ENCODE measurements around the gene KLK7.

The KLK7 gene

DNA sequence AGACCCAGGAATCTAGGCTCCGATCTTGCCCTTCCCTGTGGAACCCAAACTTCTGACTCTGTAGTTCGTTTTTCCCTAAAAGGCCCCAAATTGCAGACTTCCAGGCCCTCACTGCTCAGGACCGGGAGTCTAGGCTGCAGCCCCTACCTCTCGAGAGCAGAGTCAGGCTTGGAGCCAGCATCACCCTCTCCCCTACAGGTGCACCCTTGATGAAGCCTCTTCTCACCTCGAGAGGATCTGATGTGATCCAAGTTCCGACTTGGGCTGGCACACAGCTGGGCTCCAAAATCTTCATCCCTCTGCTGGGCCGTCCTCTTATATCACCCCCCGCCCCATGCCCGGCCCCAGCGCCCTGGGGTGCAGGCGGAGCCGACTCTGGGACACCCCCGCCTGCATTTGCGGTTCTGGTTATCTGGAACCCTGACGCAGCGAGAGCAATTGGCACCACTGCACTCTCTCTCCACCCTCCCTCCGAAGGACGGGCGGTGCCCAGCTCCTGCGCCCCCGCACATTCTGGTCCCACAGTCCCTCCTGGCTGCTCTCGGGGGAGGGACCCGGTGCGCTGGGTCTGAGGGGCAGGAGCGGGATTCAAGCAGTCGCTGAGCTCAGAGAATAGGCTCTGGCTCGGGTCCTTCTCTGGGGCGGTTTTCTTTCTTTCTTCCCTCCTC lies at the start of gene KLK7:
KLK7 (minus strand) TSS at position 293 of the 668 bp plus-strand sequence. CDS start 1,518 bp downstream, outside the sequence.
- DNase-seq: no peak

DNA sequence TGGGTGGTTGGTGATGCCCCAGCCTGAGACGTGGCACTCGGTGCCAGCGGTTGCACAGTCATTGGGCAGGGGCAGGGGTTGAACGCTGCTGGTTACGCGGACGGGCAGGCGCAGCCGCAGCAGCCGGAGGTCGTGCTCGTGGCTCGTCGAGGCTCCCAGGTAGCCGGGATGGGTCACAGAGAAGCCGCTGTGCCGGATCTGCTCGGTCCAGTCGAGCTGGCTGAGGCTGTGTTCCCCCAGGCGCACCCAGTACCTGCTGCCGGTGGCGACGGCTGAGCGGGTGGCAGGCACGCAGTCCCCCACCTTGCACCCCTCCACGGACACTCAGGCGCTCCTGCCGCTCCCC lies 48.1 kb upstream of the KLK7 start:
- DNase-seq: no peak

DNA sequence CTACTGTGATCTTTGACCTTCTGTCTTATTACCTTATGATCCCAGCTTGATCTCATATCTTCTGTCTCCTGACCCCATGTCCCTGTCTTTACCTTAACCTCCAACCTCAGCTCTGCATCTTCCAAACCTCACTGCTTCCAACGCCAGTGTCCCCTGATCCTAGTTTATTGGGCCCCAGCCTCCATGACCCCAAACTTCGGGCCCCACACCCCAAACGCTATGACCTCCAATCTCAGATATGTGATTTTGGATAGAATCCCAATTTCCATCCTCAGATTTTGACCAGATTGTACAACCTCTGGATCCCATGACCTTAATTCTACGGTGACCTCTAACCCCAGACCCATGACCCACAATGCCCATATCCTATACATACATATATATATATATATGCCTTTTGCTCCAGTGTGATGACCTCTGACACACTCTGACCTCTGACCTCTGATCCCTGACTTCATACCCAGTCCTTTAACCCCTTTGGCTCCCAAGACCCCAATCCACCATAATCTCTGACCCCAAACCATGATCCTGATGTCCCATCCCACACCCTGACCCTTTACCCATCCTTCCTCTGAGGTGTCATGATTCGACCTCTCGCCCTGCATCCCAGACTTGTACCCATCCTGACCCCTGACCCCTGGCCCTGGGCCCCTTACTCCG lies 47.6 kb upstream of the KLK7 start:
- no peak for DNase-seq

DNA sequence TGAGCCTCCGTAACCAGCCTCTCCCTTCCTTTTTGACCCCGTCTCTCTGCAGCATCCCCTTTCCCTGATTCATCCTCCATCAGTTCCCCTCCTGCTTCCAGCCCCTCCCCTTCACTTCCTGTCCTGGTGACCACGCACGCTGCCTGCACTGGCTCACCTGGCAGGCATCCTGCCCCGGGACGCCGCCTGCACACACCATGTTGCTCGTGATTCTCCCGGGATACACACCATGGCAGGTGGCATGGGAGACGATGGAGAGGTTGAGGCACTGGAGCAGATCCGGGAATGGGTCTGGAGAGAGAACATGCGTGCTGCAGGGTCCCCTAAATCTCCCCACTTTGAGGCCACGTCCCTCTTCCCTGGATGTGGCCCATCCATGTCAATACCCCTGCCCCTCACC lies 46.9 kb upstream of the KLK7 start:
- no peak for DNase-seq

DNA sequence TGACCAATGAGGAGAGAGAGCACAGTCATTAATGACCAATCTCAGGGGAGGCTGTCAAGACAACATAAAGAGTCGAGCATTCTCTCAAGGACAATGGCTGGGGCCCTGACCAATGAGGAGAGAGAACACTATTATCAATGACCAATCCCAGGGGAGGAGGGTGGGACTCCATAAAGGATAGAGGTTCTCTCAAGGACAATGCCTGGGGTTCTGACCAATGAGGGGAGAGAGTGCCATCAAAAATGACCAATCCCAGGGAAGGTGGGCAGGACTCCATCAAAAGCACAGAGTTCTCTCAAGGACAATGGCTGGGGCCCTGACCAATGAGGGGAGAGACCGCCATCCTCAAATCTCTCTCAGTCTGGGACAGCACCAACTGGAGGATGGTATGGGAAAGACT lies 46.0 kb upstream of the KLK7 start:
- DNase-seq: no peak

DNA sequence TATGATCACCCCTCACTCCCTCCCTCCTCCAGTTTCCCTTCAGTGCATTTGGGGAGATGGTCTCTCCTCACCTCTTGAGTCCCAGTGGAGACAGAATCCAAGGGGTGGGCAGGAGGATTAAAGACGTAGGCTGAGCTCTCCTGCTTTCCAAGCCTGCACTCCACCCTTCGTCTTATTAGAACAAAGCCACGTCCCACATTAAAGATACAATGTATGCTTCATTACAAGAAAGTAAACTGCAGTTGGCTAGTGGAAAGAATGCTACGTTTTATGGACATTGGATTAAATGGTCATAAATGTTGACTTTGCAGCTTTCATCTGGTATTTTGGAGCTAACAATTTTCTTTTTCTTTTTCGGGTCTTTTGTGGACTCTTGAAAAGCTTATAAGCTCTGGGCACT lies 44.2 kb upstream of the KLK7 start:
- DNase-seq: no peak

DNA sequence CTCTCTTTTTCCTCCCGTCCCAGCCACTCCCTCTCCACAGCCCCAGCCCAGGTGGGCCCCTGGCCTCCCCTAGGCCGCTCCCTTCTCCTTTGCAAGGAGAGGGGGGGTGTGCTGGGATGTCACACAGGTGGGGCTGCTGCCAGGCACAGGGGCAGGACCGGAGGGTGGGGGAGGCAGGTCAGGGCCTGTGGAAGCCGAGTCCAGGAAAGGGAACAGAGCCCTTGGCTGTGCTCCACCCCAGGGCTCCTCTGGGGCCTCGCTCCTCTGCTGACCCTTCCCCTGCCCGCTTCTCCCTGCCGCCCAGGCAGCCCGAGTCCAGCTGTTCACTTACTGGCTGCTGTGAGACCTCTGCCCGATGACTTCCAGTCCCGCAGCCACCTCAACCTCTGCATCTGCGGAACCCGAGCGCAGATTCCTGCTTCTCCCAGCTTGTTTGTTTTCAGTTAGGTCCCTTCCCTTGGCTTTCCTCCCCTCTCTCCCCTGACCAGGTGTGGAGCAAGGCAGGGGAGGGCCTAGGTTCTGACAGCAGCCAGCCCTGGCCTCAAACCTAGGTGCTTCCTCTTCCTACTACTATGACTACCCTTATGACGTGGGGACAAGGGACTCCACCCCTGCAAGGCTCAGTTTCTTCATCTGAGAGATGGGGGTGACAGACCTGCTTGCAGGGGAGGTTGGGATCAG lies 43.5 kb upstream of the KLK7 start:
- no peak for DNase-seq

DNA sequence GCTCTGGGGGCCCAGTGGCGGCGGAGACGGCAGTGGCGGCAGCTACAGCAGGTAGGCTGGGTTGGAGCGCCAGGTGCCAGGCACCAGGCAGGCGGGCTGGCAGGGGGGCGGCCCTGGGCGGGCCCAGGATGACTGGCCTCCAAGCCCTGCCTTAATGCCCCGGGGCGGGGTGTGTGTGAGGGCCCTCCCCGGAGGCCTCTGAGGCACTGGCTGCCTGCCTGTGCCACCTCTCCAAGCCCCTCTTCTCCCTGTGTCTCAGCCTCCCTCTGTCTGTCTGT lies 42.8 kb upstream of the KLK7 start, which contains the start of gene KLK11:
KLK11 (minus strand) TSS at position 63 of the 278 bp plus-strand sequence. CDS start 985 bp downstream, outside the sequence.
- DNase-seq: no peak

DNA sequence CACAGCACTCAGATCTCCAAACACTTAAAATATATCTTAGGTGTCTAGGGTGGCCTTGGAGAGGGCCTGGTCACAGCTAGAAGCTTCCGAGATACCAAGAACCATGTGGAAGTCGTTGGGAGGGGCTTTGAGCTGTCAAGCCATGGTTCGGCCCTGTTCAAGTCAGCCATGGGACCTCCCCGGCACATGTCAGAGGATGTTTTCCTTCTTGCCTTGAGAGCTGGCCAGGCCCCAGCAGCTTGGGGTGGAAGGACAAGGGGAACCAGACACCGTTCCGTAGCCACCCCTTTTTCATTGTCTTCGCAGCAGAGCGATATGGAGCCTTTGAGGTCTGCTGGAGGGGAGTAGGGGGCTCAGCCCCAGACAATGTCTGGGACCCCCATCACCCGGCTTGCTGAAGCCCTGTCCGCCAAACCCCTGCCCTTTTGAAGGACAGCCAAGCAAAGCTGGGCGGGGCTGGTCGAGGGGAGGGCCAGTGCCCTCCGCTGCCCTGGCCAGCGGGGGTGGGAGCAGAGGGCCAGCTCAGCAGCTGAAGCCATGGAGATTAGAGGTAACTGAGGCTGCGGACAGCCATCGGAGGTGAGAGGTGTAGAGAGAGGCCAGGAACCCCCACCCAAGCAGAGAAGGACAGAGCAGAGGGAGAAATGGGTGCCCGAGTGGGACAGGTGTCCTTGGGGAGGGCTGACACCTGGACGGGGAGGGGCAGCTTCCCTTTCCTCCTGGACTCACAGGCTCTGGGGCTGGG lies 42.3 kb upstream of the KLK7 start:
- no peak for DNase-seq

DNA sequence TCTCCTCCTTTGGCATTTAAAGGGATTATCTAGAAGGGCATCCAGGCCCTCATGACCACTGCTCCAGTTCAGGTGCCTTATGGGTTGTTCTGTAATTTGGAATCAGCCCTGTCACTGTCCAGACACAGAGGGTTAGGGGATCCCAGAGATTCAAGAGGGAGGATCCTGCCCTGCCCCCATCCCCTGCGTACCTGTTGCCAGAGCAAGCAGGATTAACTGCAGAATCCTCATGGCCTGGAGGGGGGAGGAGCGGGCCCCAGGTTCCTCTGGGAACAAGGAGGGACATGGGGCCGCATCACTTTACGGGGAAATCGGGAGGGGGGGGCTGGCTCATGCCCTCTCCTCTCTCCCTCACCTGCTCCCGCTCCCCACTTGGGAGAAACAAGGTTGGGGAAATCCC lies 41.7 kb upstream of the KLK7 start:
- no peak for DNase-seq

DNA sequence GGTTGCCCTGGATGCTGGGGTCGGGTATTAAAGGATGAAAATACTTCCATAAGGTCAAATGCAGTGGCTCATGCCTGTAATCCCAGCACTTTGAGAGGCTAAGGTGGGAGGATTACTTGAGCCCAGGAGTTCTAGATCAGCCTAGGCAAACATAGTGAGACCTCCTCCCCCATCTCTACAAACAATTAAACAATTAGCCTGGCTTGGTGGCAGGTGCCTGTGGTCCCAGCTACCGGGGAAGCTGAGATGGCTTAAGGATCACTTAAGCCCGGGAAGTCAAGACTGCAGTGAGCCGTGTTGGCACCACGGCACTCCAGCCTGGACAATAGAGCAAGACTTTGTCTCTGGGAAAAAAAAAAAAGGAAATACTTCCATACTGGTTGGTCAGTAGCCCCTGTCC lies 41.2 kb upstream of the KLK7 start:
- DNase-seq: no peak

DNA sequence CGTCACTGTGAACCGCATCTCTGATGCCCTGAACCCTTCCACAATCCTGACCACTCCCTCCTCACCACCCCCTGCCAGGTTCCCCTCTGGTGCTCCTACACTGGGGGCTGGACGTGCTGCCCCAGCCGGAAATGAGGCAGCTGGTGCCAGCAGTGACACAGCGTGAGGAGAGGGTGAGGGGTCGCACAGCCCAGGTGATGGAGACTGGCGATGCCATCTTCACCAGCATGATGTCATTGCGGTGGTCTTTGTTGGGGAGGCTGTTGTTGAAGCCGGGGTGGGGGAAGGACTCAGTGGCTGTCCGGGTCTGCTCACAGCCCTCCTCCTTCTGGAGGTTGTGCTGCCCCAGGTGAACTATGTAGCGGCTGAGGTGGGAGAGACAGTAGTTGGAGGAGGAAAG lies 40.2 kb upstream of the KLK7 start:
- no peak for DNase-seq

DNA sequence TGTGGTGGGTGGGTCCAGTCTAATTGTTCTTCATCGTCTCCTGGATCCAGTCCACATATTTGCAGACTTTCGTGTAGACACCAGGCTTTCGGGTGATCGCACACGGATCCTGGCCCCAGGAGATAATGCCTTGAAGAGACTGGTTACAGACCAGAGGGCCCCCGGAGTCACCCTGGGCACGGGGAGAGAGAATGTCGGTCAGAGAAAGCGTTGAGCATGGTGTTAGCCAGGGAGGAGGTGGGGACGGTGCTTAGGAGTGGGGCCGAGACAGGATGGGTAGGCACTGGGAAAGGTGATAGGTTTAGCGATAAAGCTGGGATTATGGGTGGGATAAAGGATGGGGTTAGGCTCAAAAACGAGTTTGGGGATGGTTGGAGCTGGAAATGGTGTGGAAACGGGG lies 38.8 kb upstream of the KLK7 start:
- DNase-seq: no peak

DNA sequence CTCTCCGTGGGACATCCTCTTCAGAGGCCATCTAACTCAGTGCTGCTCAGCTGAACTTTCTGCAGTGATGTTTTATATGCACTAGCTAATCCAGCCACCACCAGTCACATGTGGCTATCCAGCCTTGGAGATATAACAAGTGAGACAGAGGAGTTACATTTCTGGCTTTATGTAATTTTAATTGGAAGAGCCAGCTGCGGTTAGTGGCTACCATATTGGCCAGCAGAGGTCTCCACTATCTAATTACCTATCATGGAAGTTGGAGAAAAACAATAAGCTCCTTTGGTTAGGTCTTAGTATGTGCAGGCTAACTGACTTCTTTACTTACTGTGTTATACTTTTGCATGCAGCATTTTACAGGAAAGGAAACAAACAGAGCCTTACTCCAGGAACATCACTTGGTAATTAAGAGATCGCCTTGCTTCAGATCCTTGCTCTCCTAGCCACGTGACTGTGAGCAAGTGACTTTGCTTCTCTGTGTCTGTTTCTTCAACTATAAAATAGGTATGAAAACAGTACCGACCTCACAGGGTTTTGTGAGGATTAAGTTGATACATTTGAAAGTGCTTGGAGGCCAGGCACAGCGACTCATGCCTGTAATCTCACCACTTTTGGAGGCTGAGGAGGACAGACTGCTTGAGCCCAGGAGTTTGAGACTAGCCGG lies 37.4 kb upstream of the KLK7 start:
- no peak for DNase-seq

DNA sequence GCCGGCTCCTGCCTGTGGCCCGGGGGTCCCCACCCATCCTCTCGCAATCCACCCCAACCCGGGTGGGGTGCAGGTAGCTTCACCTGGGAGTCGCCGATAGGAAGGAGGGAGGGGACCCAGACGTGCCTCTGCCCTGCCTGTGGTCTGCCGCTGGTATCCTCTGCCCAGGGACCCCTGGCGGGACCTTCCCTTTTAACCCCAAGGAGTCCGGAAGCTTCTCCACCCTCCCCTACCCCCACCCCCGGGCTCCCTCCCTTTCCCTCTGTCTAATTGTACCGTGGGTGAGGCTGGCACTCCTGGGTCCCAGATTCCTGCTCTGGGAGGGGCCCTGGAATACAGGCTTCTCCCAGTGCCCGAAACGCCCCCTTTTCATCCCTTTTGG lies 35.8 kb upstream of the KLK7 start, which contains the start of gene KLK10:
KLK10 (minus strand) TSS at position 166 of the 382 bp plus-strand sequence. CDS start 579 bp downstream, outside the sequence.
- no peak for DNase-seq

DNA sequence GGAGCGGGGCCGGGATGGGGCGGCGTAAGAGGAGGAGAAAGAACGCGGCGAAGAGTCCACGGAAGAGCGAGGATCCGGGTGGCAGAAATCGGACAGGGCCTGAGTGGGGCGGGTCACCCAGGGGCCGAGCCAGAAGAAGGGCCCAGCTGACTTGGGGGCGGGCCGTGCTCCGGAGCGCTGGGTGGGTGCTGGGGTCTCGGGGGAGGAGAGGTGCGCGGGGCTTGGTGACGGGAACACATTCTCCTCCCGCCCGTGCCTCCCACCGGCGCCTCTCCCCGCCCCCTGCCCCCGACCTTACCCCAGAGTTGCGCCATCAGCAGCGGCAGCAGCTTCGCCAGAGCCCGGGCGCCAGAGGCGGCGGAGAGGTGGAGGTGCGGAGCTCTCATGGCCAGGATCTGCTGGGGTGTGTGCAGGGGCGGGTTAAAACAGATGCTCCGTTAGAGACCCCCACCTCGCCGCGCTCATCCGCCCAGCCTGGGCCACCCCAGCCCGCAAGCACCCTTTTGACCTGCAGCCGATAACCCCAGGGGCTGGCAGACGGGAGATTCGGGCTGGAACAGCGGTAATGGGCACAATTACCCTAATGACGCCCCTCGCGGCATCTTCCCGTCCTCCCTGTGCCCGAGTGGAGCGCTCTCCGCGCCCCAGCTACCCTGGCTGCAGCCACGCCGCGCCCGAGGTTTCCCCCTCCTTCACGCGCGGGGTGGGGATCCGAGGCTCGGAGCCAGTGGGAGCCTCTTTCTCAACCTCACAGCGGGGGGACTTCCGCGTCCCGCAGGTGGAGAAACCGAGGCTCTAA lies 35.2 kb upstream of the KLK7 start:
- no peak for DNase-seq

DNA sequence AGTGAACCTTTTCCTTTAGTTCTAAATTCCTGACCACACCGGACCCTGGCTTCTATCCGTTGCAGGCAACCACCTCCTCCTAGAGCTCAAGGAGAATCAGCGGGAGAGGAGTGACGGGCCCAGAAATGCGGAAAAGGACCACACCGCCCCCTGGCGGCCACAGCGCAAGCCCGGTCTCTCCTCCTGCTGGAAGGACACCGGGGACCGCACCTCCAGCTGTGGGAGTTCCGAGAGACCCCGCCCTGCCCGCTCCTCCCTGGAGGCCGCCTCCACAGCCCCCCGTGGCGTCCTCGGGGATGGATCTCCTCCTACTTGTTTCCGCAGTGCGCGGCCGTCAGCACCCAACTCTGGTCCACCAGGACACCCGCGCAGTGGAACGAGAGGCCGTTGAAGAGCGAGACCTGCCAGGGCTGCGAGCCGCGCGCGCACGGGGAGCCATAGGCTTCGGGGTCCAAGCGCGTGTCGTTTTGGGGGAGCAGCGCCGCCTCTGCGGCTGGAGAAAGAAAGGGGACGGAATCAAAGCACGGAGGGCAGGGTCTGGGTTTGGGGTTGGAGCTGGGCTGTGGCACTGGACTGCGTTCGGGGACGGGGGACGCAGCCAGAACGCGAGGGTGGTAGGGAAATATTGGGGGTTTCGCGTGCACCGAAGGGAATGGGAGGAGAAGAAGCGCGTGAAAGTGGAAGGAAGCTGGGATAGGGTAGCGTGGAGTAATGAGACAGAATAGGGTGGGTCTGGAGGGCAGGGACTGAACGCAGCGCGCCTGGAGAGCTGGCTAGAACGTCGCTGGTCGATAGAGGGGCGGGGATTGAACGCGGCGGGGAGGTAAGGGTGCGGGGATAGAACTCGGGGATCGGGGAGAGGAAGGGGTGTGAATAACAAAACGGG lies 33.3 kb upstream of the KLK7 start:
- no peak for DNase-seq

DNA sequence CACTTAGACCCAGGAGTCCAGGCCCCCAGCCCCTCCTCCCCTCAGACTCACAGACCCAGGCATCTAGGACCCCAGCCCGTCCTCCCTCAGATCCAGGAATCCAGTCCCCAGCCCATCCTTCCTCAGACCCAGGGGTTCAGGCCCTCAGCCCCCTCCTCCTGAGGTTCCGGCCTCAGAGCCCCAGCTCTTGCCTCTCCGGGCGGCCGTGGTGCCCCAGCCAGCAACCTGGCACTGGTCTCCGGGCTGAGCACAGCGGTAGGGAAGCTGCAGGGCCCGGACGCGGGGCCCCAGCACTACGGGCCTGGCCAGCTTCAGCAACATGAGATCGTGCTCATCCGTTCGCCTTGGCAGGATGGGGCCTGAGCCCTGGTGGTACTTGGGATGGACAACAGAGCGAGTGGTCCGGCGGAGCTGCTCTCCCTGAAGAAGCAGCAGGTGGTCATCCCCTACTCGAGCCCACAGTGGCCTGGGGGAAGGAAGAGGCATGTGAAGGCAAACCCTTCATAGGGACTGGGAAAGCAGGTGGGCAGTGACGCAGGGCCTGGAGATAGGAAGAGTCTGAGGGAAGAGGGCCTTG lies 32.1 kb upstream of the KLK7 start:
- DNase-seq: no peak

DNA sequence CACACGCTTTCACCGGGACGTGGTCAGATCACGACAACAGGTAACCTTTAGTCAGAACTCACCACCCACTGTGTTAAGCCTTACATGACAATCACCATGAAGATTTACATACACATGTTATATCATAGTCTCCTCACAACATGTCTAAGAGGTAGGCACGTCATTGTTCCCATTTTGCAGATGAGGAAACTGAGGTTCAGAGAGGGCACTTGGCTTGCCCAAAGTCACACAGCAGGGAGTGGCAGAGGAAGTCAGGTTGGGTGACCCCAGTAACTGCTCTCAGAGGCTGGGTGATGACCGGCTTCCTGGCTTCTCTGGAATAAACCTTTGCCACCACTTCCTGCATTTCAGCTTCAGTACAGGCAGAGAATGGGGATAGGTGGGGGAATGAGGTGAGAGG lies 30.5 kb upstream of the KLK7 start:
- no peak for DNase-seq

DNA sequence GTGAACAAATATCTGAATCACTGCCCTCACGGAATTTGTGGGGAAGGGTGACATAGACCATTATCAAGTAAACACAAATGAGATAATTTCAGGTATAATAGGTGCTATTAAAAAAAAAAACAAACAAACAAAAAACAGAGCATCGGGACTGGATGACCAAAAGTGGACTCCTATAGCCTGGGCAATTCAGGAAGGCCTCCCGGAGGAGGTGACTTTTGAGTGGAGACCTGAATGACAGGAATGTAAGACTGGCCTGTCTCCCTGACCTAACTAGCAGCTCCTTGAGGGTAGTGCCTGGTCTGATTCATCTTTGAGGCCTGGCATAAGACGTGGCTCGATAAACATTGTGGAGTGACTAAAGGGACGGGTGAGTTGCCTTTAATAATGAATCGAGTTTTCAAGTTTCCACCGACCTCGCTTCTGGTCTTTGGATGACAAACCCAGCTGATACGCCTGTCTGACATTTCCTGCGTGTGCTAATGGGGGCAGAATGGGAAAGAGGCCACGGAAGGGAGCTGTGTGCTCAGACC lies 29.0 kb upstream of the KLK7 start:
- DNase-seq: no peak

Measured in NCI-H1048 (cell line).